Stimulated activated CD8-positive, alpha-beta memory T cell treated with anti-CD3 and anti-CD28 coated beads, Interleukin-15, amount 100 ng/mL, for 4 hours (primary cell): ENCODE measurements around the gene C2CD2L.
"Not testable (repeated sequence)": the region's sequence is repeated elsewhere in the genome, so short reads cannot be mapped to it uniquely, and the experiment has no call there.

Experiments used
- DNase-seq, 2 donors: peaks; one replicate each; pipeline ENCODE4 v3.0.0-alpha.2; 2020; ENCODE audit warnings: low read depth in 2 of 2

Gene C2CD2L

DNA sequence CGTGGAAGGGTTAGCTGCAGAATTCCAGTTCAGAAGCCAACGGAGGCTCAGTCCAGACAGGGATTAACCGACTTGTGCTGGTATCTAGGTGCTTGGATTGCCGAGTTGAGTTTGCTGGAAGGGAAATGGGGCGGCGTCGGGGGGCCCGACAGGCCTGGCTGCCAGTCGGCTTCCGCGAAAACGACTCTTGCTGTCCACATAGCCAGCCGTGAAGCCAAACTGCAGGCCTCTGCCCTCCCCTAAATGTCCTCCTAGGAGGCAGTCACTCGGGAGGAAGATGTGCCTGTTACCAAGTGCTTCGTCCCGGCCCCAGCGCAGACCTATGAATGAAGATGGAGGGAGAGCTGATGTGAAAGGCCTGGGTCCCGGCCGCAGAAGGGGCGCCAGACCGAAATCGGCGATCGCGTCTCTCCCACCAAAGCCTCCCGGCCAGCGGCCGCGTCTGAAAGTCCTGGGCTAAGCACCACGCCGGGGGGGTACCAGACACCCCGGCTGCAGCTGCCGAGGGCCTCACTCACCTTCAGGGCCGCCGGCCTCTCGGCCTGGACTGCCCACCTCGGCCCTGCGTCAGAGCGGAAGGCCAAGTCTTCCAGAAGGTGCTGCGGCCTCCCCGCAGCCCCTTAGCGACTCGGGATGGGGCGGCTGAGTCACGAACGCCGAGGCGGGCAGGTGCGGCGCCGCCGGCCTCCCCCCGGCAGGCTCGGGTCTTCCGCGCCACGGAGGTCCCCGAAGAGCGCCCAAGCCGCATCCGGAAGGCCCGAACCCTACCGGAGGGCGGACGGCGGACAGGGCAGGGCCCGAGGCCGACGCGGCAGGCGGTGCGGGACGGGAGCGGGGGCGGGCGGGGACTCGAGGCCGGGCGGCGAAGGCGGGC lies 13.0 kb upstream of the C2CD2L start:
- DNase-seq, result no peak

- no peak for DNase-seq
Measured at GRCh38 chr11:119094816-119095065, 12.4 kb upstream of the C2CD2L start.

DNA sequence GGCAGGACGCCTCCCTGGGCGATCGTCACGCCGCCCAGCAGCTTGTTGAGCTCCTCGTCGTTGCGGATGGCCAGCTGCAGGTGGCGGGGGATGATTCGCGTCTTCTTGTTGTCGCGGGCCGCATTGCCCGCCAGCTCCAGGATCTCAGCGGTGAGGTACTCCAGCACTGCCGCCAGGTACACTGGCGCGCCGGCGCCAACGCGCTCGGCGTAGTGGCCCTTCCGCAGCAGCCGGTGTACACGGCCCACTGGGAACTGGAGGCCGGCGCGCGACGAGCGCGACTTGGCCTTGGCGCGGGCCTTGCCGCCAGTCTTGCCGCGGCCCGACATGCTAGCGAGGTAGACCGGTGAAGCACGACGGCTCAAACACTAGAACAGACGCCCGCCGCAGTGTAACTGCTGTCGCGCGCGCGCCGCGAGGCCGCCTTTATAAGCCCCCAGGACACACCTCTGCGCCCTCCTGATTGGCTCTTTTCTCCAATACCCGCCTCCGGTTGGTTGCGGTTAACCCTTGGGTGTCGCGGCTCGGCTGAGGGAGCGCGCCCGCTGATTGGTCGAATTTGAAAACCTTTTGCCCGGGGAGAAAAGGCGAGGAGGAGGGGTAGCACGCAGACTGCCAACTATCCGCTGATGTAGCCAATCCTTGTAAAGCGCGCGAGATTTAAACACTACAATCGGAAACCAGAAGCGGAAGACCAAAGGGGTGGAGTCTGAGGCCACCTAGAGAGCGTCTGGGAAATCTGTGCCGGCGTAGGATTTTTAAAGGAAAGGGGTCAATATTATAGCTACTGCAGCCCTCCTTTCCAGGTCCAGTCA lies 11.9 kb upstream of the C2CD2L start:
- DNase-seq, result peak; percentile 99

GRCh38 chr11:119099711-119100110 lies 7.4 kb upstream of the C2CD2L start:
- no peak for DNase-seq

DNA sequence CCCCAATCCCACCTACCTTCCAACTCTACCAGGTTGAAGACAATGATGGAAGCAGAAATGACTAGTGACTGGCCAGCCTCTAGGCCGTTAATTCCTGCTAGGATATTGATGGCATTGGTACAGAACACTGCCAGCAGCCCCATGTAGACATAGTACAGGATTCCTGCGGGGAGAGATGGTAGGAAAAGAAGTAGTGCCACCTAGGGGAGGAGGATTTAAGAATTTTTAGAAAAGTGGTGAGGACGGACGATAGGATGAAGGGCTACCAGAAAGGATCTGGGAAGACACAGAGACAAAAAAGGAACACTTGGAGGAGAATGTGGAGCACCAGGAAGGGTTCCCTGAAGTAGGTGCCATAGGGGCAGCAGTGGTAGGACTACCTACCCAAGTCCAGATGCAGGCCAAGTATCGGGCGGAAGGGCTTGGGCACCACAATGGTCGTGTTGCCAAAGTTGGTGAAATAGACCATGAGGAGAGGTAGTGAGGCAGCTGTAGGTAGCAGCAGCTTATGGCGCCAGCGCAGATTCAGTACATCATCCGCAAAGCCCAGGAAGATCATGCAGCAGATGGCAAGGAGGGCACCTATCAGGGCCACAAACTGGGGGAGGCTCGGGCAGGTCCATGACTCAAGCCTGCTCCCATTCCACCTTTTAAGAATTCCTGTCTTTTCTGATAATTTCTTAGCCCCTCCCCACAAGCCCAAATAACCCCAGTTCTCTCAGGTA lies 6.7 kb upstream of the C2CD2L start:
- no peak for DNase-seq

DNA sequence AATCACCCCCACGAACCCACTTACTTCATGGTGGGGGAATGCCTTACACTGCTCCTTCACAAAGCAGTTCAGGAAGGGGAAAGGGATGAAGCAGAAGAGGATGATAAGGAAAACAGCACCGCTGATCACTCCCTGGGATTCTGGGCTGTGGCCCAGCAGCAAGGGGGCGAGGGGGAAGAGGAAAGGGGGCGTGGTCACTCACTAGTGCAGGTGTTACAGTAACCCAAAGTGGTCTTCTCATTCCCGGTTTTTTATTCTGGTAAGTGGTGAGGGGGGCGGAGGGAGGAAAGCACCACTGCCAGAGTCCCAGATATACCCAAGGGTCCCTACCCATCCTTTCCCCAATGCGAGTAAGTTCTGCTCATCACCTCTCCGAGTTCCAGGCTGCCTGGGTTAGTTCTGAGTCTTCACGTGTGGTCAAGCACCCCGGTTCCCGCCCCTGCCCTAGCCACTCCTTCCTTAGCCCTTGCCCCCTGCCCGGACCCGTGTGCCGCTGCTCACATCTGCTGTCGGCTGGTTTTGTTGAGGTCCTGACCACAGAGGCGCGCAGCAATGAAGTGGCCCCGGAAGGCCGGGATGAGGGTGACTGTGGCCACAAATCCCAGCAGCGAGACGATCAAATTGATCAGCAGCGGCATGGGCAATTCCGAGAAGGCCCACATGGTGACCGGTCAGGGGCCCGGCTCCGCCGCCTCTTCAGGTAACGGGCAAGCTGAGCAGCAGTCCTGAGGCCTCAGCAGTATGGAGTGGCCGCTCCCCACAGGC lies 6.0 kb upstream of the C2CD2L start:
- DNase-seq, result no peak

GRCh38 chr11:119101759-119102423 lies 5.3 kb upstream of the C2CD2L start, which contains the start of gene DPAGT1:
TSS of gene DPAGT1 (minus strand) at chr11:119101853. CDS start at chr11:119101655, 198 bp downstream.
- DNase-seq, result peak; percentile 69 to 74

DNA sequence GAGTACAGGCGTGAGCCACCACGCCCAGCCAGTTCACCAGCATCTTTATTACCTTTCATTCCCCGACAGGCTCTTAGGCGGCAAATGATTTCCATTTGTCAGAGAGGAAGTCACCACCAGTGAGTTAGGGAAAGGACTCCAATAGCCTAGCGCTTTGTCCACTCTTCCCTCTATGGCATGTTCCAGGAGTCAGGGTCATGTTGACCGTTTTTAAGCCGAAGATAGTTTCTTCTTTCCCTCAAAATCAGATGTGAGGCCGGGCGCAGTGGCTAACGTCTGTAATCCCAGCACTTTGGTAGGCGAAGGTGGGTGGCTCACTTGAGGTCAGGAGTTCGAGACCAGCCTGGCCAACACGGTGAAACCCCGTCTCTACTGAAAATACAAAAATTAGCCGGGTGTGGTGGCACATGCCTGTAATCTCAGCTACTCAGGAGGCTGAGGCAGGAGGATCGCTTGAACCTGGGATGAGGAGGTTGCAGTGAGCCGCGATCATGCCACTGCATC lies 3.9 kb upstream of the C2CD2L start:
- DNase-seq, result not testable (repeated sequence)

GRCh38 chr11:119103793-119104192 lies 3.4 kb upstream of the C2CD2L start:
- DNase-seq, result no peak

DNA sequence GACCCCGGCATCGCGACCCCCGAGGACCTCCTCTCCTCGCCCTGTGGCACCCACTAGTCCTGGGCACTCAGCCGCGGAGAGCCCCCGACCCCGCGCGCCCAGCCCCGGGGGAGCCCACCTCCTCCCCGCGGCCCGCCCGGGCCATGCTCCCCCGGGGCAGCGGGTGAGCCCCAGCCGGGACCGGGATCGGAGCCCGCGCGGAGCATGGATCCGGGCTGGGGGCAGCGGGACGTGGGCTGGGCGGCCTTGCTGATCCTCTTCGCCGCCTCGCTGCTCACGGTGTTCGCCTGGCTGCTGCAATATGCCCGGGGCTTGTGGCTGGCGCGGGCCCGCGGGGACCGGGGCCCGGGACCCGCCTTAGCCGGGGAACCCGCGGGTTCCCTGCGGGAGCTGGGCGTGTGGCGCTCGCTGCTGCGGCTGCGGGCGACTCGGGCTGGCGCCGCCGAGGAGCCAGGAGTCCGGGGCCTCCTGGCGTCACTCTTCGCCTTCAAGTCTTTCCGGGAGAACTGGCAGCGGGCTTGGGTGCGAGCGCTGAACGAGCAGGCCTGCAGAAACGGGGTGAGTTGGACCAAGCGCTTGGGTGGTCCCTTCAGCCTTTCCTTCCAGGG lies 498 bp downstream of the C2CD2L start:
- DNase-seq, result no peak

DNA sequence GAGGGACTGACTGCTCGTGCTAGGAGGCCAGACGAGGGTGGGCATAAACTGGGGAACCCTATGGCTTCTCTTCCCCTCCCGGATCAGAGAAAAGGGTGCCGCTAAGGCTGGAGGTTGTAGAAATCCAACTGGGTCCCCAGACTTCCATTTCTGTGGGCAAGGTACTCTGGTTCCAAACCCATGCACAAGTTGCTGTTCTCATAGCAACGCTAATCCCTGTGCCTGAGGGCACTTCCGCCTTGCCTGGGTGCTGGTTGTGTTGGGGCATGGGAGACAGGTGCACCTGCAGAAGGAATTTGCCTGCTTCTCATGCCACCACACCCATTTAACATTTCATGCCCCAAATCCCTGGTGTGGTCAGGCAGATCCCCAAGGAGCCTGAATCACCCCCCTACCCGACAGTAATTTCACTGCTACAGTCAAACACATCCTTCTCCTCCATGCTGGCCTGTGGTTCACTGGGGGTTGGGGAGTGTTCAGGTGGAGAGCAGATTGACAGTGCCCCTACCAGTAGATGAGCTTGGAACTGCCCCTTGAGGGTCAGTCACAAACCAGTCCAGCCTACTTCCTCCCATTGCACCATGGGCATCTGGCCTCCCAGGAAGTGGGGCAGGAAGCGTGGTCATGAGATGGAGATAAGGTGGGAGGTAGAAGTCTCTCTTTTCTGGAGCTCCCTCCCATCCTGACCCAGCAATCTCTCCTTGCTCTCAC lies 1.2 kb downstream of the C2CD2L start:
- no peak for DNase-seq

DNA sequence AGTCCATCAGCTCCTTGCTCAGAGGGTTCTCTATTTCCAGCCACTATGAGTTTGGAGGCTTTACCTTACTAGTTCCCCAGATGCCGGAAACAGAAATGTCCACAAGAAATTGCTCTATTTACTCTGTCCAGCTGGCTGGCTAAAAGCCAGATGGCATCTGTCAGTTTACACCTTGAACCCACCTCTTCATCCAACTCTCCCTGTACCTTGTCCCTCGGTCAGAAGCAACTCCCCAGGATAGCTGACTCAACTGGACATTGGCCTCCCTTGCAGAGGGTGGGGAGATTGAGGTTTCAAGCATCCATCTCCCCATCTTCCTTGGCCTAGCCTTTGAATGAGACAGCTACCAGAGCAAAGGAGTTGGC lies 1.7 kb downstream of the C2CD2L start:
- DNase-seq, result no peak

DNA sequence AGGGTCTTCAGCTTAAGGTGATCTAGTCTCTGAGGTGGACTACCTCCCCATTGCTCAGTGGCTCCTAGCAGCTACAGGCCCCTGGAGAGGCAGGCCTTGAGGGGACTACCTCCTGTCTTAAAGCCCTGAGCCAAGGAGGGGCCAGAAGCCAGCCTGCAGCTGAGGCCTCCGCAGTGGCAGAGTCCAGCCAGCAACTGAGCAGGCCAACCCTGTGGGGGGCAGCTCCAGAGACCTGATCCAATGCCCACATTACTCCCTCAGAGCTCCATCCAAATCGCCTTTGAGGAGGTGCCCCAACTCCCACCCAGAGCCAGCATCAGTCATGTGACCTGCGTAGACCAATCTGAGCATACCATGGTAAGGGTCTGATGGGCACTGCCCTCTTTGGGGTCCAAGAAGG lies 2.7 kb downstream of the C2CD2L start:
- DNase-seq, result no peak

DNA sequence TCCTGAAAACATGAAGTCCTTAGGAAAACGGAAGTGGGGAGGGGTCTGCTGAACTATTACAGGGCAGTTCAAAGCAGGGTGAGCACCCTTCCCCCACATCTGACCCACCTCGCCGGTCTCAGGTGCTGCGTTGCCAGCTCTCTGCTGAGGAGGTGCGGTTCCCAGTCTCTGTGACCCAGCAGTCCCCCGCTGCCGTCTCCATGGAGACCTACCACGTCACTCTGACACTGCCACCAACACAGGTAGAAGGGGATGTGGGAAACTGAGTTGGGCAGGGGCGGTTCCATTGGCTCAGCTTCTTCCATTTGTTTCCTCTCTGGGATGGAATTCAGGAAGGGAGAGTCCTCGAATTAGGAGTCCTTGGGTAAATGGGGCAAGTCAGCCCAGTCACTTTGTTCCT lies 3.3 kb downstream of the C2CD2L start:
- no peak for DNase-seq

DNA sequence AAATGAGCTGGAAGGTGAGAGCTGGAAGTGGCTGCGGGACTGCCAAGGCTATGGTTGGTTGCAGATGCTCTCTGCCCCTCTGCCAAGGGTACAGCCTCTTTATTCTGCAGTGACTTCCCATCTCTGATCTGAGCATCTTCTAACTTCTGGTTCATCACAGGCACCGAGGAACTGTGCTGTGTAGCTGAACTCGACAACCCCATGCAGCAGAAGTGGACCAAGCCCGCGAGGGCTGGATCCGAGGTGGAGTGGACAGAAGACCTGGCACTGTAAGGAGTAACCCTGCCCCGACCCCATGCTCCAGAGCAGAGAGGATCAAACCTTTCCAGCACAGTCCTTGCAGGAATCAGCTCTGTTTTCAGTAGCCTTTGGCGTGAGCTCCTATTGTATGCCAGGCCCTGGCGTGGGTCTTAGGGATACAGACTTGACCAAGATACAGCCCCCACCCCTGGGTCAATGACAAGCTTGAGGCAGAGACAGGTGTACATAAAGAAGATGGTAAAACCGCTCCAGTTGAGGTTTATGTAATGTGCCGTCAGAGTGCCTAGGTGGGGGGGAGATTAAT lies 4.3 kb downstream of the C2CD2L start:
- no peak for DNase-seq

DNA sequence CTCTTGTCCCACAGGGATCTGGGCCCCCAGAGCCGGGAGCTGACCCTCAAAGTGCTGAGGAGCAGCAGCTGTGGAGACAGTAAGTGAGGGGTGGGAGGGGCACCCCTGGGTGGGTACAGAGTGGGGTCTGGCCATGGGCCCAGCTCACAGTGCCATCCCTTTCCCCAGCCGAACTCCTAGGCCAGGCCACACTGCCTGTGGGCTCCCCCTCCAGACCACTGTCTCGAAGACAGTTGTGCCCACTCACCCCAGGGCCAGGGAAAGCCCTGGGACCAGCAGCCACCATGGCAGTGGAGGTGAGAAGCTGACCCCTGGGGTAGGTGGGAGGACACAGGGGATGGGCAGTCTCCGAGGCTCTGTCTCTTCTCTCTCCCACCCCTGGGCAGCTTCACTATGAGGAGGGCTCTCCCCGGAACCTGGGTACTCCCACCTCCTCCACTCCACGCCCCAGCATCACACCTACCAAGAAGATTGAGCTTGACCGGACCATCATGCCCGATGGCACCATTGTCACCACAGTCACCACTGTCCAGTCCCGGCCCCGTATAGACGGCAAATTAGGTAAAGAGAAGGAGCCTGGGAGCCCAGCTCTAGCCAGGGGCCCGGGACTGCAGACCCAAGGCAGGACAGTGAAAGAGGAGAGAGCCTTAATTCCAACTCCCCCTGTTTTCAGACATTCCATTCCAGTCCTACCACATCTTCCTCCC lies 5.3 kb downstream of the C2CD2L start:
- DNase-seq, result no peak

DNA sequence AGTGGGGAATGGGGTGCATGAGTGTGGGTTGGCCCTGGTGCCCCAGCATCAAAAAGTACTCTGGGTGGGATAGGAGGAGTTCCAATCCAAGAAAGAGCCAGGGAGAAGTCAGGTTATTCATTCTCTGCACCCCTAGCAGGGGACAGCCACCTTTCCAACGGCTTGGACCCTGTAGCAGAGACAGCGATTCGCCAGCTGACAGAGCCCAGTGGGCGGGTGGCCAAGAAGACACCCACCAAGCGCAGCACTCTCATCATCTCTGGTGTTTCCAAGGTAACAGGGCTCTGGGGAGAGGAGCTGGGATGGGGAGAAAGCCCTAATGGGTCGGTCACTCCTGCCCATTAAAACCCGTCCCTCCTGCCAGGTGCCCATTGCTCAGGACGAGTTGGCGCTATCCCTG lies 6.6 kb downstream of the C2CD2L start:
- DNase-seq, result no peak

DNA sequence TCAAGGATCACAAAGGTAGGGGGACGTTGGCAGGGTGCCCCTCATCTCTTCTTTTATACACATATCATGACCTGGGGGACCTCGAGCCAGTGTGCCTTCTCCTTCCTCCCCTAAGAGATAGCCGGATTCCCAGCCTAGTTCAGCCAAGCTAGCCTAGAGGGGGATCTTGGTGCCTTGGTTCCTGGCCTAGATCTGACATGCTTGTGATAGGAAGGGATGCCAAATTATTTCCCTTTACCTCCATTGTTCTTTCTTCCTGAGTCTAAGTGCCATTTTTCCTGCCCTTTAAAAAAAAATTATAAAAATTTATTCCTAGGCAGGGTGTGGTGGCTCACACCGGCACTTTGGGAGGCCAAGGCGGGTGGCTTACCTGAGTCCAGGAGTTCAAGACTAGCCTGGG lies 7.2 kb downstream of the C2CD2L start:
- no peak for DNase-seq
